ENCODE results near the gene SLC6A13.

SLC6A13 gene

DNA sequence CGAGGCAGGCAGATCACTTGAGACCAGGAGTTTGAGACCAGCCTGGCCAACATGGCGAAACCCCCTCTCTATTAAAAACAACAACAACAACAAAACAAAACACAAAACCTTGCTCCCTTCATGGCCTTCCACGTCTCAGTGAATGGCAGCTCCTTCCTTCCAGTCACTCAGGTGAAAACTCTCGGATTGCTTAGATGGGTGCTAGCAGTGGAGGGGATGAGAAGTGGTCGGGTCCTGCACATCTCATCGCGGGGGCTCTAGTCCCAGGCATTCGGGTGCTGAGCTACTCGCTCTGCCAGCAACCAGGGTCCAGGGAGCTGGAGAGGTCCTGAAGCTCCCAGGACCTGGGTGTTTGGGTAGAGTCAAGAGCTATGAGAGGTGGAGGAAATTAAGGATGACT lies 7.7 kb downstream of the SLC6A13 start:
- H3K9ac ChIP-seq: no peak overlapping the region
- no peaks in the 10 kb centered on the region for H3K79me2 ChIP-seq (ENCODE audit: insufficient read depth, low read depth)
- no peak overlapping the region for H2AFZ ChIP-seq (ENCODE audit: low read depth)
- H3K4me2 ChIP-seq: no peak overlapping the region
- no peak overlapping the region for H3K27ac ChIP-seq
- H3K4me3 ChIP-seq (IDR thresholded peaks at IDR 0.05; ENCODE audit: insufficient read depth, low read depth, low read length): no peak overlapping the region
- no peaks in the 10 kb centered on the region for H3K4me1 ChIP-seq (ENCODE audit: low read depth, poor library complexity, severe bottlenecking)
- no peaks in the 10 kb centered on the region for H4K20me1 ChIP-seq (ENCODE audit: insufficient read depth)
- TF ChIP-seq, protein P1, sequence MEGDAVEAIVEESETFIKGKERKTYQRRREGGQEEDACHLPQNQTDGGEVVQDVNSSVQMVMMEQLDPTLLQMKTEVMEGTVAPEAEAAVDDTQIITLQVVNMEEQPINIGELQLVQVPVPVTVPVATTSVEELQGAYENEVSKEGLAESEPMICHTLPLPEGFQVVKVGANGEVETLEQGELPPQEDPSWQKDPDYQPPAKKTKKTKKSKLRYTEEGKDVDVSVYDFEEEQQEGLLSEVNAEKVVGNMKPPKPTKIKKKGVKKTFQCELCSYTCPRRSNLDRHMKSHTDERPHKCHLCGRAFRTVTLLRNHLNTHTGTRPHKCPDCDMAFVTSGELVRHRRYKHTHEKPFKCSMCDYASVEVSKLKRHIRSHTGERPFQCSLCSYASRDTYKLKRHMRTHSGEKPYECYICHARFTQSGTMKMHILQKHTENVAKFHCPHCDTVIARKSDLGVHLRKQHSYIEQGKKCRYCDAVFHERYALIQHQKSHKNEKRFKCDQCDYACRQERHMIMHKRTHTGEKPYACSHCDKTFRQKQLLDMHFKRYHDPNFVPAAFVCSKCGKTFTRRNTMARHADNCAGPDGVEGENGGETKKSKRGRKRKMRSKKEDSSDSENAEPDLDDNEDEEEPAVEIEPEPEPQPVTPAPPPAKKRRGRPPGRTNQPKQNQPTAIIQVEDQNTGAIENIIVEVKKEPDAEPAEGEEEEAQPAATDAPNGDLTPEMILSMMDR (conservative IDR thresholded peaks at IDR 0.05; ENCODE audit: low read depth, low read length): no peak
- H3K27me3 ChIP-seq (ENCODE audit: insufficient read depth, low read depth): no peaks in the 10 kb centered on the region; the same call in 1 of the 2 replicates
- H3K36me3 ChIP-seq (ENCODE audit: insufficient read depth): no peaks in the 10 kb centered on the region

DNA sequence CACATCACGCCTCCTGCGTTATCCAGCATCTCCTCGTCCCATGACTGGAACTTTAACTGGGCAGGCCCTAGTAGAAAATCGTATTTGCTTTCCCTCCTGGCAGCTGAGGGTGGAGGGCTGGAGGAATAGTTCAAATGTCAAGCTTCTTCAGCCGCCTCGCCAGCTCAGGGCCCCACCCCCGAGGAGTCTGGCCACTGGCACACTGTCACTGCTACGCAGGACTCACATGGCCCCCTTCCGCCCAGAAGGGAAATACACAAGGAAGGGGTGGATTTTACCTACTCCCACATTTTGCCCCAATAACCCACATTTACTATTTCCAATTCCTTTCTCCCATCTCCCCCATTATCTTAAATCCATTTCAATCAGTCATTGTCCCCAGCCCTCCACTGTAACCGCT lies 8.6 kb downstream of the SLC6A13 start:
- H3K4me3 ChIP-seq (IDR thresholded peaks at IDR 0.05; ENCODE audit: insufficient read depth, low read depth, low read length): no peak overlapping the region
- H4K20me1 ChIP-seq (ENCODE audit: insufficient read depth): no peaks in the 10 kb centered on the region
- no peak overlapping the region for H3K4me2 ChIP-seq
- H3K36me3 ChIP-seq (ENCODE audit: insufficient read depth): no peaks in the 10 kb centered on the region
- no peak overlapping the region for H2AFZ ChIP-seq (ENCODE audit: low read depth)
- TF ChIP-seq, protein P1 (conservative IDR thresholded peaks at IDR 0.05; ENCODE audit: low read depth, low read length): no peak
- H3K4me1 ChIP-seq (ENCODE audit: low read depth, poor library complexity, severe bottlenecking): no peaks in the 10 kb centered on the region
- H3K27ac ChIP-seq: no peak overlapping the region
- no peak overlapping the region for H3K9ac ChIP-seq
- no peaks in the 10 kb centered on the region for H3K79me2 ChIP-seq (ENCODE audit: insufficient read depth, low read depth)
- no peaks in the 10 kb centered on the region for H3K27me3 ChIP-seq (ENCODE audit: insufficient read depth, low read depth)

DNA sequence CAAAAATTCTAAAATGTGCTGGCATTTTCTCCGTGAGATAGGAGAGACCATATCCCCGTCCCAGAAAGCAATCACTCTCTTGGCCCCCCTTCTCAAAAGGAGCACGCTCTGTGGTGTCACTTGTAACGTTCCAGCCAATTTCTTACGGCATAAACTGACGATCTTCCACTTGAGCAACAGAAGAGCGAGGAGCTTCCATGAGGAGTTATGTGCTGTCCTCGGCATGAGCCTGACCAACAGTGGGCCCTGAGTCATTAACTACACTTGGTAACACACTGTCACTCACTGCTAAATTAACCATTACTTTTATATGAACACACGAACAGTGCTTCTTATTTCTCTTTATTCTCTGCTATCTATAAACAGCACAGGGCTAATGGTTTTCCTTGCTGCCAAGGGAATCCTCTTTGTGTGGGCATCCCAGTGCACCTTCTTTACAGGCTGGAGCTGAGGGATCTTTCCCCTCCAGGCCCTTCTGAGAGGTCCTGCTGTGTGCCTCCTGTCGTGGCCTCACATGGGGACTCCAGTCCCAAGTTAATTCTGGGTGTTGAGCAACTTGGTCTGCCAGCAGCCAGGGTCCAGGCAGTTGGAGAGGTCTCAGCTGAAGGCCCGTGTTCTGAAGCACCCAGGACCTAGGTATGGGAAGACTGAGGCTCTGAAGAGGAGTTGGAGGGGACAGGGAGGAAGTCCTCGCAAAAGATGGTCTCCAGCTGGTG lies 9.4 kb downstream of the SLC6A13 start:
- no peaks in the 10 kb centered on the region for H3K36me3 ChIP-seq (ENCODE audit: insufficient read depth)
- no peaks in the 10 kb centered on the region for H3K79me2 ChIP-seq (ENCODE audit: insufficient read depth, low read depth)
- H2AFZ ChIP-seq (ENCODE audit: low read depth): no peak overlapping the region
- H3K27ac ChIP-seq: no peak overlapping the region
- no peaks in the 10 kb centered on the region for H3K27me3 ChIP-seq (ENCODE audit: insufficient read depth, low read depth)
- H4K20me1 ChIP-seq (ENCODE audit: insufficient read depth): no peaks in the 10 kb centered on the region
- H3K4me3 ChIP-seq (IDR thresholded peaks at IDR 0.05; ENCODE audit: insufficient read depth, low read depth, low read length): no peak overlapping the region
- TF ChIP-seq, protein P1 (conservative IDR thresholded peaks at IDR 0.05; ENCODE audit: low read depth, low read length): no peak
- no peak overlapping the region for H3K4me2 ChIP-seq
- no peaks in the 10 kb centered on the region for H3K4me1 ChIP-seq (ENCODE audit: low read depth, poor library complexity, severe bottlenecking)
- no peak overlapping the region for H3K9ac ChIP-seq

DNA sequence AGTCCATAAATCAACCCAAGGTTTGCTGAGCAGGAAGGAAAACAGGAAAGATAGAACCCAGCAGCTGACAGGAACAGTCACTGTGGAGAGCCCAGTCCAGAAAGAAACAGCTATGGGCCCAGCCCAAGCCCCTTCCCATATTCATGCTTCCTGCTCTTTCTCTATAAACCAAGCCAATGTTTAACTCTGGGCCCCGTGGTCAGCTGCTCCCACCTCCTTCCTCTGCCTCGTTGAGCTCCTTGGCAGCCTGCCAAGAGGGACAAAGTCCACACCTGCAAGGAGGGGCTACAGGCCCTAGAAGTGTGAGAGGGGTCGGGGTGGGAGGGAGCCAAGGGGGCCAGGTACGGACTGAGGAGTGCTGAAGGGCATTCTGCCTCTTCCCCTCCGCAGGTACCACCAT lies 10.0 kb downstream of the SLC6A13 start:
- Histone ChIP-seq H3K27ac (no peak overlapping the region), H3K9ac (no peak overlapping the region), H3K79me2 (ENCODE audit: insufficient read depth, low read depth) (no peaks in the 10 kb centered on the region), H3K4me3 (IDR thresholded peaks at IDR 0.05; ENCODE audit: insufficient read depth, low read depth, low read length) (no peak overlapping the region), H4K20me1 (ENCODE audit: insufficient read depth) (no peaks in the 10 kb centered on the region), H2AFZ (ENCODE audit: low read depth) (no peak overlapping the region), H3K36me3 (ENCODE audit: insufficient read depth) (no peaks in the 10 kb centered on the region), H3K27me3 (ENCODE audit: insufficient read depth, low read depth) (no peaks in the 10 kb centered on the region), H3K4me1 (ENCODE audit: low read depth, poor library complexity, severe bottlenecking) (no peaks in the 10 kb centered on the region), H3K4me2 (no peak overlapping the region)
- TF ChIP-seq, protein P1 (conservative IDR thresholded peaks at IDR 0.05; ENCODE audit: low read depth, low read length): no peak
